Panc1 (cell line): ENCODE measurements around the gene GIMAP6.

Experiments used
- POLR2AphosphoS5 ChIP-seq: IDR thresholded peaks from 2 replicates; pipeline ENCODE4 v1.6.1; 2012; ENCODE audit warnings: mild to moderate bottlenecking, low read depth, low read length, moderate library complexity
- SIN3A ChIP-seq: IDR thresholded peaks from 2 replicates; pipeline ENCODE4 v1.6.1; 2012; ENCODE audit warnings: low read depth, mild to moderate bottlenecking, low read length, moderate library complexity, borderline replicate concordance; ENCODE audit not compliant: insufficient read depth
- TCF7L2 ChIP-seq: IDR thresholded peaks from 2 replicates; pipeline ENCODE4 v1.6.1; 2011; ENCODE audit warnings: mild to moderate bottlenecking, low read depth, low read length, inconsistent platforms
- TF ChIP-seq, protein P1 (sequence below): fragments of 450-650 bp; IDR thresholded peaks from 2 replicates; pipeline ENCODE4 v1.5.1; 2017; ENCODE audit warnings: mild to moderate bottlenecking
- TF ChIP-seq, protein P2 (sequence below), 2 experiments: IDR thresholded peaks; 2 replicates each; pipeline ENCODE4 v1.6.1; 2011 to 2012; ENCODE audit warnings: low read depth in 2 of 2, control low read depth in 1 of 2, low read length in 1 of 2, mild to moderate bottlenecking in 1 of 2, moderate library complexity in 1 of 2; ENCODE audit not compliant: insufficient read depth in 1 of 2

DNA sequence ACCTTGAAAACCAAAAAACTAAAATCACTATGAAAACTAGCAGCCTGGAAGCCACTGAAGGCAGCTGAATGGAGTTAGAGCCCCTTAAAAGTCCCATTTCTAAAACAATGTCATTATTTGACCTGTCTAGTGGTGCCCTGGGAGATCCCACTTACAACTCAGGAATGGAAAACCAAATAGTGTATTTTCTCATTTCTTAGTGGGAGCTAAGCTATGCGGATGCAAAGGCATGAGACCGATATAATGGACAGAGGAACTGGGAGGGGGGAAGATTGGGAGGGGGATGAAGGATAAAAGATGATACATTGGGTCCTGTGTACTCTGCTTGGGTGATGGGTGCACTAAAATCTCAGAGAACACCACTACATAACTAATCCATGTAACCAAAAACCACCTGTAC lies 43.5 kb upstream of the GIMAP6 start:
- TF ChIP-seq, protein P1, sequence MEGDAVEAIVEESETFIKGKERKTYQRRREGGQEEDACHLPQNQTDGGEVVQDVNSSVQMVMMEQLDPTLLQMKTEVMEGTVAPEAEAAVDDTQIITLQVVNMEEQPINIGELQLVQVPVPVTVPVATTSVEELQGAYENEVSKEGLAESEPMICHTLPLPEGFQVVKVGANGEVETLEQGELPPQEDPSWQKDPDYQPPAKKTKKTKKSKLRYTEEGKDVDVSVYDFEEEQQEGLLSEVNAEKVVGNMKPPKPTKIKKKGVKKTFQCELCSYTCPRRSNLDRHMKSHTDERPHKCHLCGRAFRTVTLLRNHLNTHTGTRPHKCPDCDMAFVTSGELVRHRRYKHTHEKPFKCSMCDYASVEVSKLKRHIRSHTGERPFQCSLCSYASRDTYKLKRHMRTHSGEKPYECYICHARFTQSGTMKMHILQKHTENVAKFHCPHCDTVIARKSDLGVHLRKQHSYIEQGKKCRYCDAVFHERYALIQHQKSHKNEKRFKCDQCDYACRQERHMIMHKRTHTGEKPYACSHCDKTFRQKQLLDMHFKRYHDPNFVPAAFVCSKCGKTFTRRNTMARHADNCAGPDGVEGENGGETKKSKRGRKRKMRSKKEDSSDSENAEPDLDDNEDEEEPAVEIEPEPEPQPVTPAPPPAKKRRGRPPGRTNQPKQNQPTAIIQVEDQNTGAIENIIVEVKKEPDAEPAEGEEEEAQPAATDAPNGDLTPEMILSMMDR, result no peak
- TF ChIP-seq, protein P2, sequence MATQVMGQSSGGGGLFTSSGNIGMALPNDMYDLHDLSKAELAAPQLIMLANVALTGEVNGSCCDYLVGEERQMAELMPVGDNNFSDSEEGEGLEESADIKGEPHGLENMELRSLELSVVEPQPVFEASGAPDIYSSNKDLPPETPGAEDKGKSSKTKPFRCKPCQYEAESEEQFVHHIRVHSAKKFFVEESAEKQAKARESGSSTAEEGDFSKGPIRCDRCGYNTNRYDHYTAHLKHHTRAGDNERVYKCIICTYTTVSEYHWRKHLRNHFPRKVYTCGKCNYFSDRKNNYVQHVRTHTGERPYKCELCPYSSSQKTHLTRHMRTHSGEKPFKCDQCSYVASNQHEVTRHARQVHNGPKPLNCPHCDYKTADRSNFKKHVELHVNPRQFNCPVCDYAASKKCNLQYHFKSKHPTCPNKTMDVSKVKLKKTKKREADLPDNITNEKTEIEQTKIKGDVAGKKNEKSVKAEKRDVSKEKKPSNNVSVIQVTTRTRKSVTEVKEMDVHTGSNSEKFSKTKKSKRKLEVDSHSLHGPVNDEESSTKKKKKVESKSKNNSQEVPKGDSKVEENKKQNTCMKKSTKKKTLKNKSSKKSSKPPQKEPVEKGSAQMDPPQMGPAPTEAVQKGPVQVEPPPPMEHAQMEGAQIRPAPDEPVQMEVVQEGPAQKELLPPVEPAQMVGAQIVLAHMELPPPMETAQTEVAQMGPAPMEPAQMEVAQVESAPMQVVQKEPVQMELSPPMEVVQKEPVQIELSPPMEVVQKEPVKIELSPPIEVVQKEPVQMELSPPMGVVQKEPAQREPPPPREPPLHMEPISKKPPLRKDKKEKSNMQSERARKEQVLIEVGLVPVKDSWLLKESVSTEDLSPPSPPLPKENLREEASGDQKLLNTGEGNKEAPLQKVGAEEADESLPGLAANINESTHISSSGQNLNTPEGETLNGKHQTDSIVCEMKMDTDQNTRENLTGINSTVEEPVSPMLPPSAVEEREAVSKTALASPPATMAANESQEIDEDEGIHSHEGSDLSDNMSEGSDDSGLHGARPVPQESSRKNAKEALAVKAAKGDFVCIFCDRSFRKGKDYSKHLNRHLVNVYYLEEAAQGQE (IDR thresholded peaks at IDR 0.05; ENCODE audit: insufficient read depth in 1 of 2, low read depth in 2 of 2, low read length in 1 of 2), result no peak
- TF ChIP-seq POLR2AphosphoS5, result no peak
- no peak for TF ChIP-seq SIN3A
- TF ChIP-seq TCF7L2, result no peak
